Mucosa of gallbladder (tissue), 1 donor: ENCODE results near the gene MARK1. TPM values are rescaled to one million over a fixed set of nuclear protein-coding genes. Genes with fewer than 3 reads are reported as not detected.
A peak's percentile ranks its signal among the peaks of the same experiment; 100 is the strongest.

Experiments
- DNase-seq: peaks from one replicate; pipeline ENCODE4 v3.0.0-alpha.2; 2020; ENCODE audit warnings: low spot score
- total RNA-seq: library from RNA; stranded (reverse); gene quantifications from one replicate; pipeline ENCODE4 v1.2.1, GENCODE V29; 2021
- donor health status: DM: no; HTN: no; CAD: no.

Gene MARK1
- total RNA-seq, 1 donor from 2014 or later = 5.1 TPM

GRCh38 chr1:220690140-220691052 lies 162.5 kb downstream of the MARK1 start, which contains the start of gene C1orf115:
Gene C1orf115, plus strand, starts transcription at chr1:220690363. Its CDS starts 40 bp downstream, at chr1:220690403.
- peak; percentile 75 for DNase-seq

DNA sequence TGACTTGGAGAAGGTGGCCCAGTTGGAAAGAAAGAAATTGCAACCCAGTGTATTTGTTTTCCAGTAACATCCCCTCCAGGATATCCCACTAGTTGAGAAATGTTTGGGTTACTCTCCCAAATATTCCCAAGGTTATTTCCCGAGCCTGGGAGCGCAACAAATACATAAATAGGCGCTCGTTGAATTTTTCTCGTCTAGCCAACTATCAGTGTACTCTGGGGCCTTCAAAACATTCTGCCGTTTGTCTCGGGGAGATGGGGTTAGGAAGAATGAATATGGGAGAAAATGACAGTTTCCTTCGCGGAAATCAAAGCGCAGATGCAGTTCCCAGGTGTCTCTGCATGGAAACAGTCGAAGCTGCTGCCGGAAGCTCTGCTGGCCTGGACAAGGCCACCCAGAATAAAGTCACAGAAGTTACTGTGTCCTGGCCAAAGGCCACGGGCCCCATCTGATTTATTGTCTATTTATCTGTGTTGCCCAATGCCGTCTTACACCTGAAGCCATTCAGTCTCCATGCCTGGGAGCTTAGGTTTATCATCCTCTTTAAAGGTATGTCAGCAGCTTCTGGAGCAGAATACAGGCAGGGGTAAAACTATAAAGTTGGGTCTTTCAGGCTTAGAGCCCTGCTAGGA lies 163.2 kb downstream of the MARK1 start:
- no peak for DNase-seq

DNA sequence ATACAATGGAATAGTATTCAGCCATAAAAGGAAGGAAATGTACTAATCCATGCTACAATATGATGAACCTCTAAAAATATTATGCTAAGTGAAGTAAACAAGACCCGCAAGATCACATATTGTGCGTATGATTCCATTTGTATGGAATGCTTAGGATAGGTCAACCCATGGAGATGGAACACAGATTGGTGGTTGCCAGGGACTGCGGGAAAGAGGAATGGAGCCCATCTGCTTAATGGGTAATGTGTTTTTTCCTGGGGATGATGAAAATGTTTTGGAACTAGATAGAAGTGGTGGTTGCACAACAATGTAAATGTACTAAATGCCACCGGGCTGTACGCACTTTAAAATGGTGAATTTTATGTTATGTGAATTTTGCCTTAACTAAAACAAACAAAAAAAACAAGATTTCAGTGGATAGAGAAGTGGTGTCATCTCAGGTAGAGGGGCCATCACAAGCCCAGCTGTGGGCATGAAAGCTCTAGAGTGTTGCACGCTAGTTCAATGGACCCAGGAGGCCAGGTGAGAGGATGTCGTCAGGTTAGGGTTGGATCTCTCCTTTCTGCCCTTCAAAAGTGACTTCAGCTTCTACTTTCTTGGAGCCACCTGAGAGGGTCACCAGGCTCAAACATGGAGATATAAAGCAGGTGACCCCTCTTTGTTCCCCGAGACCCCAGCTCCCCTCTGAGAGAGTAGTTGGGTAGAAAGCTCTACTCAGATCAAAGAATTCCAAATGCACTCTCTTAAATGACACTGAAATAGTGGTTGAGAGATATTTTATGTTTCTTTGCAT lies 164.7 kb downstream of the MARK1 start:
- no peak for DNase-seq

GRCh38 chr1:220694866-220695382 lies 167.0 kb downstream of the MARK1 start:
- no peak for DNase-seq

GRCh38 chr1:220695426-220695825 lies 167.5 kb downstream of the MARK1 start:
- no peak for DNase-seq

- no peak for DNase-seq
These were observed 168.4 kb downstream of the MARK1 start for GRCh38 chr1:220696226-220696862.

DNA sequence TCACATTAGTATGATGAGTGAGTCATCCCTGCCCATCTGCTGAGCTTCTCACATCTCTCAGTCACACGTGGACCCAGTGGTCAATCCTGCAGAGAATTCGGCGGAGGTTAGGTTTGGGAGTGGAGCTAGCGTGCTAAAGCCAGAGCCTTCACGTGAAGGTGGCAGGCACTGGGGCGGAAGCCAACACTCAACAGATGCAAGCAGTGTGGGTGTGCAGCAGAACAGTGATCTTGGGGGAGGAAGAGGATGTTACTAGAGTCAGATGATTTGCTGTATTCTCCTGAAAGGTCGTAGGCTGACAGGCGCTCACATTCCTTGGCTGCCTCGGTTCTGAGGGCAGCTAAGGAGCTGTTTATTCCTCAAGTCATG lies 168.9 kb downstream of the MARK1 start:
- no peak for DNase-seq

DNA sequence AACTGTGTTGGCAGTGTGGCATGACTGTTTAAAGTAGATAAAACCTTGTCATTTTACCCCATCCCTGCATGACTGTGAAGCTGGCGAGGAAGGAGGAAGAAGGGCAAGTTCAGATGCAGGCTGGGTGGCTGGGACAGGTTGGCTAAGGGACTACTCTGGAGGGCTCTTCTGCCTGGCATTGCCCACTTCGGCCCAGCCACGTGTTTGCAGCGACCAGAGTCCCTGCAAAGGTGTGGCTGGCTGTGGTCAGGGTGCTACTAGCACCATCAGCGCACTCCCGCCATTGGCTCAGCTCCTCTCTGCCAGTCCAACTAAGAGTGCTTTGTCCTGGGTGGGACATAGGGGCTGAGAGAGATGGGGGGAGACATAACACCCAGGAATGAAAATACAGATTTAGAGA lies 169.4 kb downstream of the MARK1 start:
- DNase-seq = no peak

- no peak for DNase-seq
These were observed 170.7 kb downstream of the MARK1 start for GRCh38 chr1:220698607-220699016.

- no peak for DNase-seq
These were observed 171.1 kb downstream of the MARK1 start for GRCh38 chr1:220699044-220699443.

DNA sequence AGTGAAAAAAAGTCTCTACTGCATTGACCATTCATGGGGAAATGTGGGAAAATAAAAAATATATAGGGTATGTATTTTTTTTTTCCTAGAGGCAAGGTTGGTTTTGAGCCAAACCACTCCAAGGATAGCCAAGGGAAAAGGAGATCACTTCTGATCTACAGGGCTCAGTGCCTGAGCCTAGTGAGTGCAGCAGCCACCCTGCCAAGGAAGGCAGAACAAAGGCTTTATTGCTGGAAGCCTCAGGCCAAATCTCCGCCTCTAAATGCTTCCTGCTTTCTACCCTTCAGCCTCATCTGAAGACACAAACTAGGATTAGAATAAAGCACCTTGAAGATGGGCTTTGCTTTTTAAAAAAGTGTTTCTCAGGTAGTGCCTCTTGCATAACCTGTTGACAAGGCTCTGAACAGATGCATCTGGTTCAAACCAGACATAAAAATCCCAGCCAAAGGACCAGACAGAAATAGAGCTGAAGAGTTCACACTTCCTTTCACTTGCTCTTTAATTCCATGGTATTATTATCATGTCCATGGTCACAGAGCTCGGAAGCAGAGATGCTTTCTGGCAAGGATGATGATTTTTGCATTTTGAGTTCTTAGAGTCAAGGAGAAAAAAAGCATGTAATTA lies 172.7 kb downstream of the MARK1 start:
- no peak for DNase-seq

DNA sequence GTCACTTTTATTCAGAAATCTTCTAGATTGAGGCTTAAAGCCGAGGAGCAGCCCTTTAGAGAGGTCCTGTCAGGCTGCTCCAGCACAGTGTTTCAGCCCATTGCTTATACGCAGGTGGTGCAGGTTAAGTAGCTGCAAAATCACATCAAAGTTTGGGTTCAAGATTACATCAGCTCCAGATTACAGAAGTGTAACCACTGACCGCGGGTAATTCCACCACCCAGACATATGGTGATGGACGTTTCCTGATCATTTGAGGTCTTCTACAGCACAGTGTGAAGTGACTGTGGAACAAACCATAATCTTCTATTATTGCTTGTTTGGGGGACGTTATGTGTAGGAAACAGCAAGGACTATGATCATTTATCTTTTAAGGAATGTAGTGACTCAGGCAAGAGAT lies 174.0 kb downstream of the MARK1 start:
- no peak for DNase-seq

DNA sequence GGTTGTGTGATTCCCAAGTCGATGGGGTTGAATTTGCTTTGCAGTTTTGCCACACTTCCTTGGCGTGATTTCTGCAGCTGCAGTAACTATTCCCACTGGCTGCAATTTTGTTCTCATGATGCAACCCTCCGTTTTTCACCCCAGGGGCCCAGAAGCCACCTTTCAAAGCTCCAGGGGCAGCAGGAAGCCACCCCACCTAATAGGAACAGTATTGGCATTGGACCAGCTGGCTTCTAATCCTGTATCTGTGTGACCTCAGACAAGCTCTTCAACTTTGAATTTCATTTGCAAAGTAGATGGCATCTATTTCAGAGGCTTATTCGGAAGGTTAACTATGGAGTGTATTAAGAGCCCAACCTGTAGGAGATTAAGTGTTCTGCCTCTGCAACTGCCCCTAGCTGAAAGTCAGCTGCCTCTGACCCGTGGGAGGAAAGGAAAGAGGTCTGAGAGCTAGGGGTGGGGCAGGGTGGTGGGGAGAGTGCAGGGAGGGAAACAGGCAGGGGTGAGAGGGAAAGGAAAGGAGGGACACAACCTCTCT lies 174.9 kb downstream of the MARK1 start:
- DNase-seq = no peak

DNA sequence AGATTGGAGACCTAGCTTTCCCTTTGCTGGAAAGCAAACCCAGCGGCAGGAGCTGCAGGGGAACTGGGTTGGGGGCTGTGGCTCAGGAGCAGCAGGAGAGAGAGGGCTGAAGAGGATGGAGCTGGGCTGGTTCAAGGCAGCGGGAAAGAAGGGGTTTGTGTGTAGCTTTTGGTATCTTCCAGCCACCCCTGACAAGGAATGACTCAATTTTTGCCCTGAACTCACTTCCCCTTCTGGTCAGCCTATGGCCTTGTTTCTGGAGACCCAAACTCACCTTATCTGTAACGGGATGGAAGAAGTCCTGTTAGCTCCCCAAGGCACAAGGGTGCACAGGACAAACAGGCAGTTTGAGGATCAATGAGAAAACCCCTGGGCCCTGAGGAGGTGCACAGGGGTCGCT lies 175.4 kb downstream of the MARK1 start:
- DNase-seq = no peak

- no peak for DNase-seq
These were observed 177.8 kb downstream of the MARK1 start for GRCh38 chr1:220705782-220706181.

- DNase-seq = no peak
These were observed 178.5 kb downstream of the MARK1 start for GRCh38 chr1:220706480-220706879.

DNA sequence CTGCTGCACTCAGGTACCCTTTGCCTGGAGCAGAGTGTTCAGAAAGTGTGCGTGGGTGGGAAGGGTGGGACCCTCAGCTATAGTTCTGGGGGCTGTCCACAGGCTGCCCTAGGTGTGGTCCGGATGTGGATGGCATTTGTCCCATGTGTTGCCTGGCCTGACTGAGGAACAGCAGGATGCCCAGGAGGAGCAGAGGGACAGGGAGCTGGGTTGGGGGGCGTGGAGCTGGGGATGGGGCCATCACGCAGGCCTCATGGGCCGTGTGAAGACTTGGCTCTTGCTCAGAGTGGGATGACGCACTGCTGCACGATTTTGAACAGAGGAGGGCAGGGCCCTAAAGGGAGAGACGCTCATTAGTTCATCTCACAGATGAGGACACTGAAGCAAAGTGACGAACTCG lies 179.2 kb downstream of the MARK1 start:
- DNase-seq = no peak

DNA sequence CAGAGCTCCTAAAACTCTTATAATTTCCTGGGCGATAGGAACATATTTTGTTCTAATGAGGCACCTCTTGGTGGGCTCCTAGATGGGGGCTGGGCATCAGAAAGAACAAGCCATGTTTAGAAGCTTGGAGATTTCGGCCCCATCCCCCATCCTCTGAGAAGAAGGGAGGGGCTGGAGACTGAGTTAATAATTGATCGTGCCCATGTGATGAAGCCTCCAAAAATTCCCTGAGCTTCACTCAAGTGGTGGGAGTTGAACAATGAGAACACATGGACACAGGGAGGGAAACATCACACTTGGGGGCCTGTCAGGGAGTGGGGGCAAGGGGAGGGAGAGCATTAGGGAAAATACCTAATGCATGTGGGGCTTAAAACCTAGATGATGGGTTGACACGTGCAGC lies 180.3 kb downstream of the MARK1 start:
- no peak for DNase-seq

DNA sequence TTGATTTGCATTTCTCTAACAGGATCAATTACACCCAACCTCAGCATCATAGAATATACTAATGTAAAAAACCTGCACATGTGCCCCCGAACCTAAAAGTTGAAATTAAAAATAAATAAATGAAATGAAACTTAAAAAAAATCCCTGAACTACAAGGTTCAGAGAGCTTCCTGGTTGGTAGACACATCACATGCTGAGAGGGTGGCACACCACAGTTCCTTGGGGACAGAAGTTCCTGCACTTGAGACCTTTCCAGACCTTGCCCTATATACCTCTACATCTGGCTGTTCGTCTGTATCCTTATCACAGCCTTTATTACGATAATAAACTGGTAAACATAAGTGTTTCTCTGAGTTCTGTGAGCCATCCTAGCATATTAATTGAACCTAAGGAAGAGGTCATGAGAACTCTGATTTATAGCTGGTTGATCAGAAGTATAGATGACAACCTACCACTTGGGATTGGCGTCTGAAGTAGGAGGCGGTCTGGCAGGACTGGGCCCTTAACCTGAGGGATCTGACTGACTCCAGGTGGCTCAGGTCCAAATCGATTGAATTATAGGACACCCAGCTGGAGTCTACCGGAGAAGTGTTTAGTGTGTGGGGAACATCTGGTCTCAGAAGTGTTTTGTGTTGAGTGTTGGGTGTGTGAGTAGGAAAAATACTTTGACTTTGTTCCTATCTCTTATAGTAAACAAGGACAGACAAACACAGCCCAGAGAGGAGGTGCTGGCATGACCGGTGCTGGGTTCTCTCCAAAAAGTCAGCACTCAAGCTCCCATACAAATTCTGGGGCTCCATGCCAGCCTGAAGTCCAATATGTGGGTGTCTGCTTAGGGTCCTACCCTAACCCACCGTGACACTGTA lies 181.2 kb downstream of the MARK1 start:
- DNase-seq = no peak

- no peak for DNase-seq
These were observed 182.4 kb downstream of the MARK1 start for GRCh38 chr1:220710333-220710732.
